Activated naive CD8-positive, alpha-beta T cell treated with anti-CD3 and anti-CD28 coated beads for 36 hours (primary cell): ENCODE data around the gene NELFE. TPM values are rescaled to one million over a fixed set of nuclear protein-coding genes. Genes with fewer than 3 reads are reported as not detected.

Experiments
- total RNA-seq, 2 experiments: library from RNA; stranded (reverse); gene quantifications; one replicate each; pipeline ENCODE4 v1.2.3, GENCODE V29; 2021

Gene NELFE
- total RNA-seq, 2 experiments from 2014 or later = 73.8 to 75.5 TPM

Other genes starting within 250 kb of the NELFE start
- not detected for gene LY6G6D, start 243.6 kb downstream of the NELFE start, total RNA-seq
- not detected for gene LY6G6C, start 237.2 kb downstream of the NELFE start, total RNA-seq
- under 1 TPM; 0.16 to 0.56 TPM for gene MPIG6B, start 235.6 kb downstream of the NELFE start, total RNA-seq
- gene DDAH2, start 229.7 kb downstream of the NELFE start, total RNA-seq = 1 to 10 TPM; 3.5 to 3.8 TPM
- gene CLIC1, start 222.4 kb downstream of the NELFE start, total RNA-seq = 100 to 1,000 TPM; 328 to 329 TPM
- gene MSH5, start 219.0 kb downstream of the NELFE start, total RNA-seq = 10 to 100 TPM; 48.1 to 53.4 TPM
- 1 to 10 TPM; 7.6 to 9.5 TPM for gene SAPCD1, start 196.3 kb downstream of the NELFE start, total RNA-seq
- gene VWA7, start 181.6 kb downstream of the NELFE start, total RNA-seq = 1 to 10 TPM; 1.6 to 1.7 TPM
- 100 to 1,000 TPM; 176 to 181 TPM for gene VARS1, start 163.2 kb downstream of the NELFE start, total RNA-seq
- gene LSM2, start 152.0 kb downstream of the NELFE start, total RNA-seq = 100 to 1,000 TPM; 145 TPM
- 1 to 10 TPM; 1.2 to 1.5 TPM for gene HSPA1L, start 143.7 kb downstream of the NELFE start, total RNA-seq
- gene HSPA1A, start 143.4 kb downstream of the NELFE start, total RNA-seq = 10 to 100 TPM; 24.3 to 24.8 TPM
- 10 to 100 TPM; 21.6 to 24.3 TPM for gene HSPA1B, start 131.2 kb downstream of the NELFE start, total RNA-seq
- gene NEU1, start 96.2 kb downstream of the NELFE start, total RNA-seq = 10 to 100 TPM; 12.4 to 12.9 TPM
- gene SLC44A4, start 80.0 kb downstream of the NELFE start, total RNA-seq = under 1 TPM in 1 of 2 experiments, not detected in 1; 0.30 TPM
- 10 to 100 TPM; 63.4 to 64.0 TPM for gene EHMT2, start 61.3 kb downstream of the NELFE start, total RNA-seq
- 1 to 10 TPM; 3.1 to 3.2 TPM for gene ZBTB12, start 56.9 kb downstream of the NELFE start, total RNA-seq
- 1 to 10 TPM in 1 of 2 experiments, under 1 TPM in 1; 0.42 to 1.6 TPM for gene C2, start 31.3 kb downstream of the NELFE start, total RNA-seq
- under 1 TPM; 0.52 to 0.82 TPM for gene CFB, start 12.9 kb downstream of the NELFE start, total RNA-seq
- gene SKIC2, start 204 bp upstream of the NELFE start, total RNA-seq = 10 to 100 TPM; 84.6 to 90.9 TPM
- gene DXO, start 13.2 kb upstream of the NELFE start, total RNA-seq = 10 to 100 TPM; 15.6 to 16.3 TPM
- 1 to 10 TPM; 2.2 to 3.2 TPM for gene C4A, start 23.1 kb upstream of the NELFE start, total RNA-seq
- gene C4B, start 55.8 kb upstream of the NELFE start, total RNA-seq = 1 to 10 TPM; 3.0 to 4.0 TPM
- under 1 TPM in 1 of 2 experiments, not detected in 1; 0.12 TPM for gene CYP21A2, start 79.4 kb upstream of the NELFE start, total RNA-seq
- 1 to 10 TPM in 1 of 2 experiments, under 1 TPM in 1; 0.43 to 1.2 TPM for gene TNXB, start 150.4 kb upstream of the NELFE start, total RNA-seq
- gene ATF6B, start 169.3 kb upstream of the NELFE start, total RNA-seq = 10 to 100 TPM; 50.4 to 53.5 TPM
- gene FKBPL, start 171.3 kb upstream of the NELFE start, total RNA-seq = 1 to 10 TPM; 5.8 to 6.8 TPM
- 1 to 10 TPM; 1.4 to 1.5 TPM for gene PRRT1, start 193.0 kb upstream of the NELFE start, total RNA-seq
- gene PPT2, start 195.2 kb upstream of the NELFE start, total RNA-seq = 10 to 100 TPM; 19.5 to 24.4 TPM
- gene EGFL8, start 205.6 kb upstream of the NELFE start, total RNA-seq = 10 to 100 TPM; 12.8 to 14.0 TPM
- 10 to 100 TPM; 30.8 to 33.6 TPM for gene AGPAT1, start 217.1 kb upstream of the NELFE start, total RNA-seq
- gene RNF5, start 219.4 kb upstream of the NELFE start, total RNA-seq = 10 to 100 TPM; 58.3 to 58.6 TPM
- gene AGER, start 225.3 kb upstream of the NELFE start, total RNA-seq = 10 to 100 TPM in 1 of 2 experiments, 1 to 10 TPM in 1; 9.6 to 11.5 TPM
- 10 to 100 TPM; 56.4 to 56.9 TPM for gene PBX2, start 231.2 kb upstream of the NELFE start, total RNA-seq
- gene GPSM3, start 233.7 kb upstream of the NELFE start, total RNA-seq = 10 to 100 TPM; 68.4 to 71.3 TPM